Measurements from ENCODE around the gene EHBP1L1.

EHBP1L1 gene

GRCh38 chr11:65607614-65608426 lies 32.0 kb downstream of the EHBP1L1 start:
- Histone ChIP-seq H3K27me3 (ENCODE audit: insufficient read depth, low read length, poor library complexity) (no peaks in the 10 kb centered on the region), H3K4me2 (ENCODE audit: insufficient read depth, low read length) (no peak overlapping the region), H2AFZ (ENCODE audit: low read depth, low read length) (no peak overlapping the region), H3K36me3 (ENCODE audit: insufficient read depth, low read length) (peaks cover 87% of the 10 kb centered on the region), H3K27ac (ENCODE audit: low read length) (no peak overlapping the region), H4K20me1 (ENCODE audit: insufficient read depth, low read length) (peaks cover 20% of the 10 kb centered on the region), H3K9me3 (ENCODE audit: insufficient read depth, low read length, severe bottlenecking) (no peaks in the 10 kb centered on the region), H3K4me1 (ENCODE audit: insufficient read depth, low read length) (peaks cover 25% of the 10 kb centered on the region), H3K9ac (ENCODE audit: low read depth, low read length) (no peak overlapping the region), H3K79me2 (ENCODE audit: insufficient read depth, low read length) (peaks cover 38% of the 10 kb centered on the region), H3K4me3 (ENCODE audit: low read depth in 1 of 2, low read length in 2 of 2) (no peak overlapping the region)
- DNase-seq = no peak
- ATAC-seq (ENCODE audit: insufficient read depth, low read depth) = no peak
- TF ChIP-seq CTCF (IDR thresholded peaks at IDR 0.05; ENCODE audit: borderline replicate concordance, extremely low read depth, low read length, poor library complexity, severe bottlenecking) = no peak
- no peak for TF ChIP-seq EZH2 (IDR thresholded peaks at IDR 0.05; ENCODE audit: borderline replicate concordance, low read depth, low read length, severe bottlenecking)

GRCh38 chr11:65609229-65609628 lies 33.4 kb downstream of the EHBP1L1 start:
- no peak overlapping the region for H3K27ac ChIP-seq (ENCODE audit: low read length)
- H3K4me1 ChIP-seq (ENCODE audit: insufficient read depth, low read length) = peaks cover 34% of the 10 kb centered on the region
- H3K9me3 ChIP-seq (ENCODE audit: insufficient read depth, low read length, severe bottlenecking) = no peaks in the 10 kb centered on the region
- no peak overlapping the region for H3K4me2 ChIP-seq (ENCODE audit: insufficient read depth, low read length)
- TF ChIP-seq CTCF (IDR thresholded peaks at IDR 0.05; ENCODE audit: borderline replicate concordance, extremely low read depth, low read length, poor library complexity, severe bottlenecking) (no peak), EZH2 (IDR thresholded peaks at IDR 0.05; ENCODE audit: borderline replicate concordance, low read depth, low read length, severe bottlenecking) (no peak)
- peaks cover 81% of the 10 kb centered on the region for H3K36me3 ChIP-seq (ENCODE audit: insufficient read depth, low read length)
- H3K9ac ChIP-seq (ENCODE audit: low read depth, low read length) = no peak overlapping the region
- ATAC-seq (ENCODE audit: insufficient read depth, low read depth) (no peak), DNase-seq (no peak)
- no peak overlapping the region for H2AFZ ChIP-seq (ENCODE audit: low read depth, low read length)
- H3K4me3 ChIP-seq (ENCODE audit: low read depth in 1 of 2, low read length in 2 of 2) = no peak overlapping the region
- H4K20me1 ChIP-seq (ENCODE audit: insufficient read depth, low read length) = peaks cover 20% of the 10 kb centered on the region
- H3K79me2 ChIP-seq (ENCODE audit: insufficient read depth, low read length) = peaks cover 52% of the 10 kb centered on the region
- no peaks in the 10 kb centered on the region for H3K27me3 ChIP-seq (ENCODE audit: insufficient read depth, low read length, poor library complexity)

- no peak overlapping the region for H2AFZ ChIP-seq (ENCODE audit: low read depth, low read length)
- no peaks in the 10 kb centered on the region for H3K9me3 ChIP-seq (ENCODE audit: insufficient read depth, low read length, severe bottlenecking)
- peaks cover 56% of the 10 kb centered on the region for H3K79me2 ChIP-seq (ENCODE audit: insufficient read depth, low read length)
- H3K27ac ChIP-seq (ENCODE audit: low read length) = no peak overlapping the region
- ATAC-seq (ENCODE audit: insufficient read depth, low read depth) (no peak), DNase-seq (no peak)
- TF ChIP-seq CTCF (IDR thresholded peaks at IDR 0.05; ENCODE audit: borderline replicate concordance, extremely low read depth, low read length, poor library complexity, severe bottlenecking) = no peak
- no peak for TF ChIP-seq EZH2 (IDR thresholded peaks at IDR 0.05; ENCODE audit: borderline replicate concordance, low read depth, low read length, severe bottlenecking)
- peak overlapping the region; percentile 19; the same call in 1 of the 2 replicates for H3K4me2 ChIP-seq (ENCODE audit: insufficient read depth, low read length)
- peaks cover 77% of the 10 kb centered on the region for H3K36me3 ChIP-seq (ENCODE audit: insufficient read depth, low read length)
- no peak overlapping the region for H3K9ac ChIP-seq (ENCODE audit: low read depth, low read length)
- no peaks in the 10 kb centered on the region for H3K27me3 ChIP-seq (ENCODE audit: insufficient read depth, low read length, poor library complexity)
- peaks cover 20% of the 10 kb centered on the region for H4K20me1 ChIP-seq (ENCODE audit: insufficient read depth, low read length)
- no peak overlapping the region for H3K4me3 ChIP-seq (ENCODE audit: low read depth in 1 of 2, low read length in 2 of 2)
- H3K4me1 ChIP-seq (ENCODE audit: insufficient read depth, low read length) = peaks cover 34% of the 10 kb centered on the region
Measured at GRCh38 chr11:65609665-65610064, 33.8 kb downstream of the EHBP1L1 start.

Data from DND-41 (cell line).